ENCODE data around the gene P3H2. TPM values are rescaled to one million over a fixed set of nuclear protein-coding genes. Genes with fewer than 3 reads are reported as not detected.

P3H2 gene
- total RNA-seq, 1 donor from 2014 or later: 24.2 TPM

- peak; percentile 47 for DNase-seq (ENCODE audit: low read depth)
These were observed 172.6 kb downstream of the P3H2 start for GRCh38 chr3:189947948-189948723.

DNA sequence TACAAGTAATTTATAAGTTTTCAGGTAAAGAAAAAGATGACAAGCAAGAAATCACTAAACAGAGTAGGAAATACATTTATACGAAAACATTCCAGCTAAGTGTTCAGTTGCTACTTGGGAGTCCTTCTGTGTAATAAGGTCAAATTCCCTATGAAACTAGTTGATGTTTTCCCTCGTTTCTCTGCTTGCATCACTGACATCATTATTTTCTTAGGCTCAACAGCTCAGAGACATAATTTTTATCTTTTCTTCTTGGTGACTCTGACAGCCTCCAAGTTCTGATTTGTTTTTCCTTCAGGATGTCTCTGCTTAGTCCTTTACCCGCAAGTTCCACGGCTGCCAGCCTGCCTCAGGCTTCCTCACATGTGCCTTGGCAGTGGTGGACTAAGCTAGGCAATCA lies 173.6 kb downstream of the P3H2 start:
- no peak for DNase-seq (ENCODE audit: low read depth)

DNA sequence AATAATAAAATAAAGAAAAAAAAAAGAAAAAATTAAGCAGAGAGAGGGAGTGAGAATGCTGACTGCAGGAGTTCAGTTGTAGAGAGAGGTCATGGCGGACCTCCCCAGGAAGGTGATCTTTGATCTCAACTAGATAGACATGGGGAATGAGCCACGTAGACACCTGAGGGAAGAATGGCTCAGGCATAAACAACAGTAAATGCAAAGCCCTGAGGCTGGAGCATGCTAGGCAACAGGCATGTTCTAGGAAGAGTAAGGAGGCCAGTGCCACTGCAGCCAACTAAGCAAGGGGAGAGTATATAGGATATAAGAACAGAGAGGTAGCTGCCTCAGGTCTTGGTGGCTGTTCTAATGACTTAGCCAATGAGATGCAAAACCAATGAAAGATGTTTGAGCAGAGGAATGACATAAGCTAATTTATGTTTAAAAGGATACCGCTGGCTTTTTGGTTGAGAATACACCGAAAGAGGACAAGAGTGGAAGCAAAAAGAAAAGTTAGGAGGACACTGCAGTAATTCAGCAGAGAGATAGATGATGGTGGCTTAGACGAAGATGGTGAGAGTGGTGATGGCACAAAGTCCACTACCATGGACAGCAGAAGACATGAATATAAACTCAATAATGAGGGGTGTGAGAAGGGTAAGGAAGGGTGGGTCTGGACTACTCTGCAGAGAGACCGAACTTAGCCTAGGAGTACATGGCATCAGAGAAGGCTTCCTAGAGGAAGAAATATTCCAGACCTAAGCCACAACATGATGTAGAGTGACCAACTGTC lies 174.6 kb downstream of the P3H2 start:
- DNase-seq (ENCODE audit: low read depth): no peak

DNA sequence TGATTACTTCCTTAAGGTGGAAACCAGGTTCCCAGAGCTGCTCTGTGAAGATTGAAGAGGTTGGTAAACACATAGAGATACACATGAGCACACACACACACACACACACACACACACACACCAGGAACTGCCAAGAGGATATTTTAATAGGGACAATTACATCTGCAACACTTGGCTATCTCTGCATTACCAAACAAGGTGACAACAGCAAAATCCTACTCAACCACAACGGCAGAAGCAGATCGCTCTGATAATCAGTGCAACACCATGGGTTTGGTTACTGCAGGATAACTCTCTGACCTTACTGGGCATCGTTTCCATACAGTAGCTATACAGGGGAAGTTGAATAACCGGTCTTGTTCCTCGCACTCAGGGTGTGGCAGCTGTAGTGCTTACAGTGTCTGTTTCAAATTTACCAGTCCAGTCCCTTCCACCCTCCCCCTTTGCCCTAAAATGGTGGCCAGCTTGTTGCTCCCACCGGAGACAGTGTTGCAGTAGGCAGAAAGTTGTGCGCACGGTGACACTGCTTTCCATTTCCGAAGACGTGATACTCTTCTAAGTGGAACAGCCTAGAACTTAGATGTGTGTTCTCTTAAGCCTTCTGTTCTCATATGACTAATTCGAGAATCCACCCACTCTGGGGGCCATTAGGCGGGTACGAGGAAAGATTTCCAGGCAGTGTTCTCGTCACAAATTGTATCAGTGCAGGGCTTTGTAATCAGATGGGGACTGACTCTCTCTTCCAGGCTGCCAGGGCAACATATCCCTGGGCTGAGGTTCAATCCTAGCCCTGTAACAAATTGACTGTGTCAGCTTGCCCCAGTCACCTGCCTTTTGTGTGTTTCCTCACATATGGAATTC lies 176.2 kb downstream of the P3H2 start:
- DNase-seq (ENCODE audit: low read depth): no peak

GRCh38 chr3:189942948-189943347 lies 177.7 kb downstream of the P3H2 start:
- DNase-seq (ENCODE audit: low read depth): no peak

DNA sequence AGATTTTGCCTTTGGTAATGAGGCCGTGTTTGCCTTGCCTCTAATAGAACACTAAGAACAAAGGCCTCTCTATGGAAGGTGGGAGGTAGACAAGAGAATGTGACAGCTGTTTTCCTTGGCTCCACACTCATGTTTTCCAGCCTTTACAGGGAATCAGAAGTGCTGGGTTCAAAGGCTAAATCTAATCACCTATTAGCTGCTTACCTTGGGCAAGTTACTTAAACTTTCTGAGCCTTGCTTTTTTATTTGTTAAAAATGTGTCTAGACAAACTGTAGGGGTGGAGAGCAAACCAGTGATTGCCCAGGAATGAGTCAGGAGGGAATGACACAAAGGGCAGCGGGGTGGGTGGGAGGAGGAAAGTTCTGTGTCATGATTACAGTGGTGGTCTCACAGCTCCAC lies 179.0 kb downstream of the P3H2 start:
- peak; percentile 26 for DNase-seq (ENCODE audit: low read depth)

- no peak for DNase-seq (ENCODE audit: low read depth)
These were observed 179.6 kb downstream of the P3H2 start for GRCh38 chr3:189941125-189941524.

DNA sequence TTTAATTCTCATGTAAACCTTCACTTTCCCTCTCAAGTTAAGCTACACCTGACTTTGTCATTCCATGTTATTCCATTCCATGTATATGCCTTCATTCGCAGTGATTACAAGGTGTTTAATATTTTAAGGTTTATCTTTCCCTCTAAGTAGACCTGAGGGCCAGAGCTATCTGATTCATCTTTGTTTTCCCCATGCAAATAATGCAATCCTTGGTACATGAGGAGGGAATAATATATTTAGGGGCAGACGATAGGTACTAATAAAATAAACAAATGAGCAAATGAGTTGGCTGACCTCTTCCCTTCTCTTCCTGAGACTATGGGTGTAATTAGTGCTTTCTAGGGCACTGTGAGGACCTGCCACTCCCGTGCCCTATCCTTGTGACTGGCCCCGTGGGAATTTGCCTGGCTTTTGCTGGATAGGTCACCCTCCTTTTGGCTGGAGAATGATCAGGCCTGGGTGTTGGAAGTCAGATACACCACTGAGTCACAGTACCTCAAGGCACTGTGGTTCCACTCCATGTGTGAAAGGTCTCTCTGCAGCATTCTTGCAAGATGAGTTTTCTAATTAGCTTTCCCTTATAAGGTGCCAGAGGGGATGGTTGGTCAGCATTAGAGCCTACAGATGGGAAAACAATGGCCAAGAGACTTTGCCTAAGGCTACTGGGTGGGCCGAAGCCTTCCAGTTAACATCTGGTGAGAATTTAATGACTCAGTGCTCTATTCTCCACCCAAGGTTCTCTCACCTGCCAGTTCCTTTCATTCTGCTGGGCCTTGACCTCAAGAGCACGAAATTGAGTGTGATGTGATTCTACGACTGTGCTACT lies 183.2 kb downstream of the P3H2 start:
- peak; percentile 61 for DNase-seq (ENCODE audit: low read depth)

- DNase-seq (ENCODE audit: low read depth): no peak
These were observed 184.3 kb downstream of the P3H2 start for GRCh38 chr3:189936201-189936945.

DNA sequence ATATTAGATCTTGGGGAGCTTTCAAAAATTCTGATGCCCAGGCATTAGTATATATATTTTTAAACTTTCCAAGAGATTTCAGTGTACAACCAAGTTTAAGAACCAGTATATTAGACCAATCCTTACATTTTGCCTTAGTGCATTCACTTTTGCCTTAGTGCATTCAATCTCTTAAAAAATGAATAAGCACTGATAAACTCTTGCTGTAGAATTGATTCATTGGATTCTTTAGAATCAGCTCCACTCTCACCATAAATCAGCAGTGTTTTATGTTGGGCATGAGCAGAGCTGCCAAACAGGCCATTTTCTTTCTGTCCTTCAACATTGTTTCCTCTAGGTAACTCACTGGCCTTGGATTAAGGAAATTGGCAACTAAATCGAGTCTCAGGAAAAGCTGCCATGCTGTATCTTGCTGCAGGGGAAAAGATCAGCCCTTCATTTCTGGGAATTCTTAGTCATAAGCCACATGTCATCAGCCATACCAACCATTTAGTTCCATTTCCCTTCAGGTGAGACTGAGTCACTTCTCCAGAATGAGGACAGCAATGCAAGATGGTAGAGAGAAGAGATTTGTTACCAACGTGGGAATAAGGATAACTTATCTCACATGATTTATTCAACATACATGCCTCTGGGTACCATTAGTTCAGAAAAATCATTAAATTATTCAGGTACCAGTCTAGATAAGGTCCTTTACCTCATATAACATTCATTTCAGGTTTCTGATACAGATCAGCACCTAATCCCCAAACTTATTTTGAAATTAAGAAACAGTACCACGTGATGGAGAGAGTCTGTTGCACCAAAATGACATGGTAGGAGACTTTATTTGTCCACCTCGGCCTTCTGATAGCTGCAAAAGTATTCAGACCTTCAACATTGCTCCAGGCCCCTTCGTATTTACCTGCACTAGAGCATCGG lies 192.5 kb downstream of the P3H2 start:
- no peak for DNase-seq (ENCODE audit: low read depth)

DNA sequence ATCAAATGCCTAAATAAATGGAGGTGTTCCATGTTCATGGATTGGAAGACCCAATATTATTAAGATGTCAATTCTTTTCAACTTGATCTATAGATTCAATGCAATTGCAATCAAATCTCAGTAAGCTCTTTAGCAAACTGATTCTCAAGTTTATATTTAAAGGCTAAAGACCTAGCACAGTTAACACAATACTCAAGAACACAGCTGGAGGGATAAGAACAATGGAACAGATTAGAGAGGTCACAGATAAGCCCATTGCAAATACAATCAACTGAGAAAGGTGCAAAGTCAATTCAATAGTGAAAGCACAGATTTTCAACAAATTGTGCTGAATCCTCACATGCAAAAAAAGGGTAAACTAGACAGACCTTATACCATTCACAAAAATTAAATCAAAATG lies 198.9 kb downstream of the P3H2 start:
- no peak for DNase-seq (ENCODE audit: low read depth)

- peak; percentile 54 for DNase-seq (ENCODE audit: low read depth)
These were observed 205.9 kb downstream of the P3H2 start for GRCh38 chr3:189914799-189915198.

DNA sequence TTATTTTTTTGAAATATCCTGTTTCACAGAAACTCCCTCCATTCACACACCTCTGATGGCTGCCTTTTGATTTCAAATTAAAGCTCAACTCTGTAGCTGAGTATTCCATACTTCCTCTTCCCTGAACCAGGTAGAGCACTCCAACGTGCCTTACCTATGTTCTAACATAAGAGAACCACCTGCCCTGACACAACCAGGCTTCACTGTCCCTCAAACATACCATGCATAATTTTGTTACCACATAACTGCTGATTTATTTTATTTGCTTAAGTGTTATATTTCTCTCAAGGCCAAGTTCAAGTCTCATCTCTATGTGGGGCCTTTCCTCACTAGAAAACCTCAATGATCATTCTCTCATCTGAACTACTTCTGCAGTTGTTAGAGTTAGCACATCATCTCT lies 209.7 kb downstream of the P3H2 start:
- no peak for DNase-seq (ENCODE audit: low read depth)

- DNase-seq (ENCODE audit: low read depth): no peak
These were observed 211.1 kb downstream of the P3H2 start for GRCh38 chr3:189909573-189909972.

GRCh38 chr3:189909139-189909538 lies 211.6 kb downstream of the P3H2 start:
- no peak for DNase-seq (ENCODE audit: low read depth)

DNA sequence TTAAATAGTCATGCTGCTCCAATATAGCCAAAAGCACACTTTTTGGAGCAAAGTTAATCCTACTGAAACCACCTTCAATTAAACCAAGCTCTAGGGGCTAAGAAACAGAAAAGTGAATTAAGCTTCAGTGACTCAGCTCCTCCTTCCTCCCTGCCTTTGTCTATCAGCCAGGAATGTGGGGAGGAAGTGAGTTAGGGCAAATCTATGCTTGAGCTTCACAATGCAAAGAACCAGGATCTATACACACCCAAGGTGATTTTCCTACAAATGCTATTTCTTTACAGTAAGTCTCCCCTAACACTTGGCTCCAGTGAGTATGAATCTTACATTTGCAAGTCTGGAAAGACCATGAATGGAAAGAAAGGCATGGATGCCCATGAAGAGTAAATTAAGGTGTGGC lies 212.1 kb downstream of the P3H2 start:
- no peak for DNase-seq (ENCODE audit: low read depth)

DNA sequence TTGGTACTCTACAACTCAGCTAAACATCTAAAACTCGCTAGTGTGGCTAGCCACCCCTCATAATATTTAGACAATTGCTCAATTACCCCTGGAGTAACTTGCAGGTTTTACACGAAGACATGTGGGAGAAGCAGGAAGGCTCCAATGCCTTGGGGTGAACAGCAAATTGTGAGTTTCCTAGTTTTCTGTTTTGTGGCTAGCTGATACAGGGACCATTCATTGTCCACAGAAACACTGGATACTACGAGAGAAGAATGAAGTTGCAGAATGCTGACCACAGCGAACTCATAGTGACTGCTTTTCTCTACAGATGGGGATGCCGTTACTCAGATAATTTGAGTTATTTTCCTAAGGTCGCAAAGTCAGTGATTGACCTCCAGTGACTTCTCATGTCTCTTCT lies 212.9 kb downstream of the P3H2 start:
- no peak for DNase-seq (ENCODE audit: low read depth)
